ENCODE data around the gene CBLL2.
A peak's percentile ranks its signal among the peaks of the same experiment; 100 is the strongest.

CBLL2 gene

DNA sequence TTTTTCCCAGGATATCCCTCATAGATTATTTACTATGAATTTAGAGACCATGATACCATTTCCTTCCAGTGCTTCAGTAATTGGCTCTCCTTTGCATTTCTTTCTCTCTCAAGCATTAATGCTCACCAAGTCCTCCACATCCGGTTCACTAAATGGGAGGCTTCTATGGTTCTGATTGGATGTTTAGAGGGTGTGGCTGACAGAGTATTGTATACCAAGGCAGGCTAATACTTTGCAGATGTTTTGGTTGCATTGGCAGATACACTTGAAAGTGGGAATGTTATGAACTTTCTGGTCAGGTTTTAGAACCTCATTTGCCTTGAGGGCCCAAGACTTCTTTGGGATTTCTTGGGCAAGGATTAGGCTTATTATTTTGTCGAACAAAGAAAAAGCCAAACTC is 24.2 kb downstream of the CBLL2 start:
- peaks cover 30% of the 10 kb centered on the region for H3K4me1 Mint-ChIP-seq
- no peak overlapping the region for H3K4me3 Mint-ChIP-seq

DNA sequence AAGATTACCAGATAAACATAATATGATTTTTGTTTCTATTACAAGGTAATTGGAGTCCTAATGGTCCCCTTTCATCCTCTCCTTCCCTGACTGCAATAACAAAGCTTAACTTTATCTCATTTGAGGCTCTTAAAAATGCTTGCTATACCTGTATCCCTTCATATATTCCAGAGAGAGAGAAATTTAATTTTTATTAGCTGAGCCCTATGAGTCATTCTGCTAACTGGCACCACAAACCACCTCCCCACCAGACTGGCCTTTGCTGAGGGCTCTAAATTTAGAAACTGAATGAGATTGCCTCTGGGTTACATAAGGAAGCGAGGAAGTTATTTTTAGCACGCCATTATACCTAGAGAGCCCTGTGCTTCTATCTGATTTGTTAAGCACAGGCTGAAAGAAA is 27.4 kb downstream of the CBLL2 start:
- H3K36me3 Mint-ChIP-seq (ENCODE audit: low read depth), result no peaks in the 10 kb centered on the region
- H3K4me1 Mint-ChIP-seq, result peaks cover 26% of the 10 kb centered on the region
- DNase-seq, result no peak
- peaks cover 8% of the 10 kb centered on the region for H3K9me3 Mint-ChIP-seq
- no peaks in the 10 kb centered on the region for H3K27me3 Mint-ChIP-seq (ENCODE audit: low read depth, poor library complexity)
- TF ChIP-seq CTCF (IDR thresholded peaks at IDR 0.05), result no peak
- H3K4me3 Mint-ChIP-seq, result peak overlapping the region; percentile 48
- H3K27ac Mint-ChIP-seq, result peak overlapping the region; percentile 67

More for the DNA sequence above, 24.2 kb downstream of the CBLL2 start:
- peaks cover 4% of the 10 kb centered on the region for H3K27me3 Mint-ChIP-seq (ENCODE audit: low read depth, poor library complexity)
- H3K9me3 Mint-ChIP-seq, result peaks cover 4% of the 10 kb centered on the region
- DNase-seq, result no peak
- H3K36me3 Mint-ChIP-seq (ENCODE audit: low read depth), result no peaks in the 10 kb centered on the region
- H3K27ac Mint-ChIP-seq, result no peak overlapping the region
- TF ChIP-seq CTCF (IDR thresholded peaks at IDR 0.05), result no peak

DNA sequence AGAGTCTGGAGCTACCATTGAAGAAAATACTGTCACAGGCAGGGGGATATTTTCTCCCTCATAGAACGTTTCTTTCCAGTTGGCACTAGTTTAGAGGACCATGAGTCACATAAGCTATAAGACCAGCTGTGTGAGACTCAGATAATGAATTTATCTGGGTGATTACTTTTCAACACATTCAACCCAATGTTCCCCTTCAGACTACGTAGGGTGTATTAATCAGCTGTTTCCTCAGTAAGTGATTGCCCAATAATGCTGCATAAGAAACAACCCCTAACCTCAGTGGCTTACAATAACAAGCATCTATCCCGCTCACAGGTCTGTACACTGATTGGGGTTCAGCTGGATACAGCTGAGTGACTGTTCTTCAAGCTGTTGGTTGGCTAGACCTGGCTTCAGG is 38.1 kb downstream of the CBLL2 start:
- no peak for TF ChIP-seq CTCF (IDR thresholded peaks at IDR 0.05)
- no peaks in the 10 kb centered on the region for H3K36me3 Mint-ChIP-seq (ENCODE audit: low read depth)
- peaks cover 15% of the 10 kb centered on the region for H3K4me1 Mint-ChIP-seq
- no peak overlapping the region for H3K27ac Mint-ChIP-seq
- peaks cover 13% of the 10 kb centered on the region for H3K9me3 Mint-ChIP-seq
- no peak for DNase-seq
- H3K27me3 Mint-ChIP-seq (ENCODE audit: low read depth, poor library complexity), result peaks cover 4% of the 10 kb centered on the region
- H3K4me3 Mint-ChIP-seq, result no peak overlapping the region

DNA sequence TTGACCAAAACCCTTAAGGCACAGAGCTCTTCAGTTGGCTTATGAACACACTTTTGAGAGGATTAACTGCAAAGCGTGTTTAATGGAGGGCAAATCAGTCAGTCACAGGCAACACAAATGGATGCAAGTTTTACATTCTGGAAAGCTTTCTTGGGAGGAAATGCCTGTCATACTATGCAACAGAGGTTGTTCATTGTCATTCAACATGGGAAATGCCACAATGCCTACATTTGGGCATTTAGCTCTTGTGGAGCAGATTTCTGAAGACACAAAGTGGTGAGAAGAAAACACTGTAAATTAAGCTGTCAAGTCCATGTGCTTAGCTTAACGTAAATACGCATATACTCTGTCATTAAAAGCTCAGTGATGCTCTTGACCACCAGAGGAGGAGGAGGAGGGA is 41.1 kb downstream of the CBLL2 start:
- no peaks in the 10 kb centered on the region for H3K27me3 Mint-ChIP-seq (ENCODE audit: low read depth, poor library complexity)
- peaks cover 15% of the 10 kb centered on the region for H3K4me1 Mint-ChIP-seq

DNA sequence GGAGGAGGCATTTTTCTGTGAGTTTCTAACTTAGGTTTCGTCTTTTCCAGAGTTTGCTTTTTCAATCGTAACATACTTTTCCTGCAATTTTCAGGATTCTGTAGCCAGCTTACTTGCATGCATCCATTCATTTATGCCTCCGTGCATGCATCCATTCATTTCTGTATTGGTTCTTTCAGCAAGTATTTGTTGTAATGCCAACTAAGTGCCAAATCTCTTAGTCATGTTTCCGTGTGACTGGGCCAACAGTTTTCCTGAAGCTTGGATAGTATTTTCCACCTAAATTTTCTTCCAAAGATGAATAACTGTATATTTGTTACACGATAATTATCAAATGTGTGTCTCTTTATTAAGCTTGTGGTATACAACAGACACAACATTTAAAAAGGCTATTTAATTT is 41.5 kb downstream of the CBLL2 start:
- Mint-ChIP-seq H3K36me3 (ENCODE audit: low read depth) (no peaks in the 10 kb centered on the region), H3K9me3 (peaks cover 13% of the 10 kb centered on the region), H3K27me3 (ENCODE audit: low read depth, poor library complexity) (no peaks in the 10 kb centered on the region), H3K4me1 (peaks cover 15% of the 10 kb centered on the region), H3K4me3 (no peak overlapping the region), H3K27ac (no peak overlapping the region)
- TF ChIP-seq CTCF (IDR thresholded peaks at IDR 0.05), result no peak
- no peak for DNase-seq

More for the DNA sequence above, 41.1 kb downstream of the CBLL2 start:
- peaks cover 13% of the 10 kb centered on the region for H3K9me3 Mint-ChIP-seq
- DNase-seq, result no peak
- no peak for TF ChIP-seq CTCF (IDR thresholded peaks at IDR 0.05)
- H3K4me3 Mint-ChIP-seq, result no peak overlapping the region
- no peak overlapping the region for H3K27ac Mint-ChIP-seq
- H3K36me3 Mint-ChIP-seq (ENCODE audit: low read depth), result no peaks in the 10 kb centered on the region

DNA sequence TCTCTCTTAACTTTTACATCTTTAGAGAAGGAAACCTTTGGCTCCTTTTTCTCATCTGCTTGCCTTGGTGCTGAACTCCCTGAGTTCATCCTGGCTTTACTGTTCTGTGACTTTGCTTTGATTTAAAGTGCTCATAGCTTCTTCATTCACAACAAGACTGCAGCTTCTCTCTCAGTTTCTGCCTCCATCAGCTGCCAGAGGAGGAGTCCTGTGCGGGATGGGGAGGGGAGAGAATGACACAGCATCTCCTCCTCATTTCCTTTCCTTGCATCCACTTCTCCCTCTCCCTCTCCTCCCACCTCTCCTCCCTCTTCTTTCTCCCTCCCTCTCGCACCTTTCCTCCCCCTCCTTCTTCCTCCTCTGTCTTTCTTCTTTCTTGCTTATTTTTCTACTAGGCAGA is 42.0 kb downstream of the CBLL2 start:
- peak overlapping the region; percentile 26 for H3K27ac Mint-ChIP-seq
- H3K9me3 Mint-ChIP-seq, result peaks cover 13% of the 10 kb centered on the region
- DNase-seq, result no peak
- H3K4me1 Mint-ChIP-seq, result peaks cover 15% of the 10 kb centered on the region
- H3K36me3 Mint-ChIP-seq (ENCODE audit: low read depth), result no peaks in the 10 kb centered on the region
- no peak overlapping the region for H3K4me3 Mint-ChIP-seq
- no peak for TF ChIP-seq CTCF (IDR thresholded peaks at IDR 0.05)
- no peaks in the 10 kb centered on the region for H3K27me3 Mint-ChIP-seq (ENCODE audit: low read depth, poor library complexity)
